Inferior parietal cortex (tissue), 1 donor: ENCODE results near the gene C10orf90.

Source experiments
- DNase-seq: peaks from one replicate; pipeline ENCODE4 v3.0.0-alpha.2; 2016; ENCODE audit errors: extremely low spot score

Gene C10orf90

DNA sequence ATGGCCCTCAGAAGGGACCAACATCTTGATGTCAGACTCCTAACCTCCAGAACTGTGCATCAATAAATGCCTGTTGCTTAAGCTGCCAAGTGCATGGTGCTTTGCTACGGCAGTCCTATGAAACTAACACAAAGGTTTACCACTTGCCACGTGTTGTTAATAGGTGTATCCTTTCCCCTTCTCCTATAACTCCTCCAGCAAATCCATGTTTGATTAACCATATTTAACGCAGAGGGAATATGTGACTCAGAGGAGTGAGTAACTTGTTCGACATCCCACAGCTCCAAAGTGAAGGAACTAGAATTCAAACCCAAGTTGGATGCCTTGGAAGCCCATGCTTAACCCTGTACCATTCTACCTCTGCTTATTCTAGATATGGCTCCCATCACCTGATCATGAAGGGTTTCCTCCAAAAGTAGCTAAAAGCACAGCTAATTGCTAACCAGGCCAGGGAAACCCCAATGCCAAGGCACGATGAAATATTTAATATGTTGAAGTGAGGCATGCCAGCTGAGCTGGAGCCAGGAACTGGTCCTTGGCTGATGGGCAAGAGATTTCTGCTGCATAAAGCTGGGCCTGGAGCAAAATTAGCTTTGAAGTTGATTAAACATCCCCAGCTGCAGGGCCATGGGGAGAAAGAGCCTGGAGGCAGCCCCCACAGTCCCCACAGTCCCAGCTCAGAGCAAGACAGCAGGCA, 131.9 kb downstream of the C10orf90 start:
- no peak for DNase-seq

DNA sequence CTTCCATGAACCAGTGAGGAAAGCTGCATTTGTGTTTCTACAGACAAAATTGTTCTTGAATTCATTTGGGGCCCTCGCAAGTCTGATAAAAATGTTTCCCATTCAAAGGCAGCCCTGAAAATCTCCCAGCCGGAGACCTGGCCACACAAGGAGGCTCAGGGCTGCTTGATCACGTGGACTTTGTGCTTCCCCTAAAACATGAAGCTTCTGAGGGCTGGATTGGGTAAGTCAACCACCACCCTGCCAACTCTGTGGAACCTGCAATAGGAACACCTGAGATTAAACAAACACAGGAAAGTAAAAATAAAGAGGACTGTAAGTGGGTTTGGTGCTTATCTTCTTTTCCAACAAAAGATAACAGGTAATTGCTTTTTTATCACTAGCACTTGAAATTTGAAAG, 133.8 kb downstream of the C10orf90 start:
- no peak for DNase-seq

DNA sequence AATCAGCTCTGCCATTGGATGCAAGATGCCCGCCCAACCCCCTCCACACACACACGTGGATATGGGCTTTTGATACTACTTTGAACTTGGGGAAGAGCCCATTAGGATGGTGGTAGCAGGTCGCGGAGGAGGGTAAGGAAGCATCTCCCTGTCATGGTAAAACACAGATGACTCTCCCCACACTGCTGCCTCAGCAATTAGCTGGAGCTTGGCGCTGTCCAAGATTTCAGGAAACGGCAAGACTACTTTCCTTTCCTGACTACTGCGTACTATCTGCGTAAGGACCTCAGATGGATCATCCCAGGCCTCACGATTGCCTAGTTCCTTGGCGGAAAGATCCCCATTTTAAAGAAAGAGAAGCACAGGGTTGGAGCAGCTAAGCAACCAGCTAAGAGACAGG, 134.3 kb downstream of the C10orf90 start:
- DNase-seq, result no peak

DNA sequence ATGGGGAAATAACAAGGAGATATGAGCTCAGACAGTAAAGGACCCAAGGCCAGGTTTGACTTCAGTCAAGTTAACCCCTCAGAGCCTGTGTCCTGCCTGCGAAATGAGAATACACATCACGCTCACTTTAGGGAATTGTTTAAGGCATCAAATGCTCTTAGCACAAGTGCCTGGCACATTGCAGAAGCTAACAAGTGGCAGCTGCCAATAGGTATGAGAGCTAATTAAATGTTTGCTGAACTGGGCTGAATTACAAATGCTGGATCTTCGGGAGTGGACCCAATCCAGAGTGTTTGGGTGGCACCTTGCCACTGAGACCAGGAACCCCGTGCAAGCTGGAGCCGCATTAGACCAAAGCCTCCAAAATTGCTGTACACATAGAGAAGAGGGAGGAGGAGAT, 136.8 kb downstream of the C10orf90 start:
- no peak for DNase-seq

DNA sequence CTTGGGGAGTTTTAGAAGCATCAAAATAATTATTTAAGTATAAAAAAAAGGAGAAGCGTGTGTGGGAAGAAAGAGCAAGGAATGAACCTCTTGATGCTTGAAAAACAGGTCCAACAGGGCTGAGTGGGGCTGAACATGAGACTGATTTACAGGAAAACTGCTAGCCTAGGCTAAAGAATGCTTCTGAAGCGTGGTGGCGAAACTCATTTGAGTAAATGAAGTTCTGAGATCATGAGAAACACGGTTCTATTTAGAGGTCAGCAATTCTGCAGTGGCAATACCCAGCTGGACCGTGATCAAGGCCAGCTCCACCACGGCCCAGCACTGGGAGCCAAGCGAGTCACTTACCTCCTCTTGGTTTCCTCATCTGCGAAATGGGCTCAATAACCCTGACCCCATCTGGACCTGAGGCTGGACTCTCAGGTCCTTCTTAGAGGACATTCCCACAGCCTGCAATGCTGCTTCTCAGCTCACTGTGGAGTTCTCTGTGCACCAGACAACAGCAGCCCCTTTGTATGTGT, 142.1 kb downstream of the C10orf90 start:
- DNase-seq, result no peak

DNA sequence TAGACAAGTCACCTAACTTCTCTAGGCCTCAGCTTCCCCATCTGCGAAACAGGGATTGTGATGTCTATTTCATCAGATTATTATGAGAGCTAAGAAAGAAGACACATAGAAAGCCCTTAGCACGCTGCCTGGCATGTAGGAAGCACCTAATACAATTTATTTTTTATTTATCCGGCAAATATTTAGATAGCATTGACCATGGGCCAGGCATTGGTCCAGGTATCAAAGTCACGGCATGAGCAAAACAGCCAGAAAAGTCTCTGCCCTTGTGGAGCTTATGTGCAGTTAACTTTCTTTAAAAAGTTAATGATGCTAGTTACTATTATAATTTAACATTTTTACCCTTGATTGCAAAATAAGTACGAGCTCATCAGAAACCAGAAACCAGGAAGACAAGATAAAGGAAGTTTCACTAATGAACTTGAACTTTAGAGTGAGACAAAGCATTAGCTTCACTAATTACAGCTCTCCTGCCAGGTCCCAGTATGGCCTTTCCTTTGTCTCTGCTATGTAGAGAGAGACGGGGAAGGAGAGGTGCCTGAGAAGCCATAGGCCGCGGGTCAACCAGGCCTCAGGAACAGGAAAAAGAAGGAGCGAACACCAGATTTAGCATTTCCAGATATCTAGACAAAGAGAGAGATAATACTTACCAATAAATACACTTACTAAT, 142.7 kb downstream of the C10orf90 start:
- DNase-seq, result no peak

DNA sequence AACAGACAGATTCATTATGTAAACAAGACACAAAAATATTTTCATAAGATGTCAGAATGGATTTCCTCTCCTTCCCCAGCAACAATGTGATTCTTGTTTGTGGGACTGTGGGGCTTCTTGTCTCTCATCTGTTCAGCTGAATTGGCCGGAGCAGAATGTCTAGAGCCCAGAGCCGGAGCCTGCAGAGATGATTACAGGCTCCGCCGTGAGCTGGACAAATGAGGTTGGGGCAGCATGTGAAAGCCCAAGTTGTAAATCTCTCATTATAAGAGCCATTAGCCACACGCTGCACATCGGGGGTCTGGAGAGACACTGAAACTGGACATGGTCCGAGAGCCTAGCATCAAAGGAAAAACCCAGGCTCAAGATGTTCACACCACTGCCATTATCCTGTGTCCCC, 145.2 kb downstream of the C10orf90 start:
- DNase-seq, result peak; percentile 38

DNA sequence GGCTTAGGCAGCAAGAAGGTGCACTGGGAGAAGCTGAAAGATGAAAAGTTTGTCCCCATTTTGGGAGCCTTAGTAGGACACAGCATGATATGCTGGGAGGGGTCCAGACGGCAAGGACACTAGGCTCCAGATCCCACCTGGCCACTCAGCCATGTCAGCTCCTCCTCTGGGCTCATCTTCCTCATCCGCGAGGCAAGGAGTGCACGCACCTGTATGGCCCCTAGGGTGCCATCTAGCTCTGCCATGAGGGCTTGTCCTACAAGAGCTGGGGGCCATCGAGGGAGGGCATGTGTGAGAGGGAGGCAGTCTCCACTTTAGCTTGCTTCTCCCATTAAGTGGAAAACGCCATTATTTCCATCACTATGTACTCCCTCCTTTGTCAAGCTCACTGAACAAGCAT, 146.0 kb downstream of the C10orf90 start:
- DNase-seq, result no peak

DNA sequence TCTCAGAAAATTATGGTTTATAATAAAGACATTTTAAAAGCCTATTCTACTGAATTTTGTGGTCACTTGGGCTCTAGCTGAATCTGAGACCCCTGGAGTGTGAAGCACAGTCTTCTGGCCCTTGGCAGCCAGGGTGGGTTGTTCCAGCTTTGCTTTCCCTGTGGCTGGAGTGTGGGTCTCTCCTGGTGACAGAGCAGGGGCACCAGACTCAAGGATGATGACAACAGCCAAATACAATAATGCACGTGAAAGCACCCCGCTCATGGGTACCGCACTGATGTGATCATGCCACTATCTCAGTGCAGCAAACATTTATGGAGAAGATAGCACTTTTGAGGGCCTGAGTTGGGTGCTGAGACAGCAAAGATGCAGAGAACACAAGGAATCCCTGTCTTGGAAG, 147.4 kb downstream of the C10orf90 start:
- no peak for DNase-seq

DNA sequence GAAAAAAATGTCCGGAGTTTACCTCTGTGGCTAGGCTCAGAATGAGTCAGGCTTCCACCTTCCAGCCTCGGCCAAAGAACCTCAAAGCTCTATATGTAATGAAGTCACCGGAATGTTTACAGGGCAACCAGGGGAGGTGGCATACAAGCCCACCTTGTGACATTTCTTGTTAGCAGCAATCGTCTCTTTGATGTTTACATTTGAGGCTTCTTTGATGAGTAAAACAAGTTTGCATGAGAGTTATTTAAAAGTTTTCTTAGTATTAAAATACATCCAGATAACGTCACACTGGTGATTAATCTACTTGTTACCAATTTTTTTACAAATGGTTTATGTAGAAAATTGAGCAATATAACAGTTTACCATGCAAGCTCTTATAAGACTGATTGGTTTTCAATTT, 149.1 kb downstream of the C10orf90 start:
- DNase-seq, result no peak

DNA sequence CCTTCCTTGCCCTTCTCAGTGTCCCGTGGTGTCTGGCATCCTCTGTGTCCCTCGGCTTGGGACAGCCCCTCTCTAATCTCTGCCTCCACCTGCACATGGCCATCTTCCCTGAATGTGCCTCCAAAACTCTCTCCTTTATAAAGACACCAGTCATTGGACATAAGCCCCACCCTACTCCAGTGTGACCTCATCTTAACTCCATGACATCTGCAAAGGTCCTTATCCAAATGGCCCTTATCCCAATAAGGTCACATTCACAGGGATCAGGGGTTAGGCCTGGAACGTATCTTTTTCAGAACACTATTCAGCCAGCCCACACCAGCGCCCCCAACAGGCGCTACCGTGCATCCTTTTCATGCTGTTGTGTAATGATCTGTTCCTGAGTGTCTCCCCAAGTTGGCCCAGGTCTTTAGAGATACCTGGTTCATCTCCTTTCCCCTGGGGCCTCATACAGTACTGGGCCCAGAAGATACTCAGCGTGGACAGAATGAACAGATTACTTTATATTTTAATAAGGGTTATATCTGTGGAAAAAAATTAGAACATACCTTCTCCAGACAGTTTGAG, 149.7 kb downstream of the C10orf90 start:
- no peak for DNase-seq

DNA sequence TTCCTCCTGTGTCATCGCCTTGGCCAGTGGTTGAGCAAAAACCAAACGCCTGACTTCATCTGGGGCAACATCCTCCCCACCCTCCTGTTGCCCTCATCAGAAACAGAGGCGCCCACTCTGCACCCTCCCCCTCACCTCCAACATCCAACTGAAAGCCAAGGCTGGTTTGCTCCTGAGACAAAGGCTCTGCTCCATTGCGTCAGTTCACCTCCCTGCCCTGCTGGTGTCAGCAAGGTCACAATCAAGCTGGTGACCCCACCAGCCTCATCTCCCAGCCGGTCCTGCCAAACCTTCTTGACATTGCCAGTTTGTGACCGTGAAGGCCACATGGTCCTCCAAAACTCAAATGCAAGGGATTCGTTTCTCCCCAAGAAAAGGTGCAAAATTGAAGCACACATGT, 150.5 kb downstream of the C10orf90 start:
- no peak for DNase-seq

DNA sequence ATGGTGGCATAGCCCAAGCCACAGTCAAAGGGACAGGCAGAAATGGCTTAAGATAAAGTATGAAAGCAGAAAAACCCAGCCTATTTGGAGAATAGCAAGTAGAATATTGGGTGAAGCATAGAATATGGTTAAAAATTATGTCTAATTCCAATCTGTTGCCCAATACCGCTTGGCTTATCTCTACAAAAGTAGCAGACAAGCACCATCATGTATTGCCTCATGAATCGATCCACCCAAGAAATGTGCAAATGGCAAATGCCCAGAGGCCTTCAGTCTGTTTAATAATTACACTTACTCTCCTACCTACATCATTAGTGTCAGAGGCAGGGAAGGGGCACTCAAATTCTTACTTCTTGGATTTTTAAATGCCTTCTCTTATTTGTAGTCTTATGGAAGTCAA, 151.3 kb downstream of the C10orf90 start:
- DNase-seq, result no peak

DNA sequence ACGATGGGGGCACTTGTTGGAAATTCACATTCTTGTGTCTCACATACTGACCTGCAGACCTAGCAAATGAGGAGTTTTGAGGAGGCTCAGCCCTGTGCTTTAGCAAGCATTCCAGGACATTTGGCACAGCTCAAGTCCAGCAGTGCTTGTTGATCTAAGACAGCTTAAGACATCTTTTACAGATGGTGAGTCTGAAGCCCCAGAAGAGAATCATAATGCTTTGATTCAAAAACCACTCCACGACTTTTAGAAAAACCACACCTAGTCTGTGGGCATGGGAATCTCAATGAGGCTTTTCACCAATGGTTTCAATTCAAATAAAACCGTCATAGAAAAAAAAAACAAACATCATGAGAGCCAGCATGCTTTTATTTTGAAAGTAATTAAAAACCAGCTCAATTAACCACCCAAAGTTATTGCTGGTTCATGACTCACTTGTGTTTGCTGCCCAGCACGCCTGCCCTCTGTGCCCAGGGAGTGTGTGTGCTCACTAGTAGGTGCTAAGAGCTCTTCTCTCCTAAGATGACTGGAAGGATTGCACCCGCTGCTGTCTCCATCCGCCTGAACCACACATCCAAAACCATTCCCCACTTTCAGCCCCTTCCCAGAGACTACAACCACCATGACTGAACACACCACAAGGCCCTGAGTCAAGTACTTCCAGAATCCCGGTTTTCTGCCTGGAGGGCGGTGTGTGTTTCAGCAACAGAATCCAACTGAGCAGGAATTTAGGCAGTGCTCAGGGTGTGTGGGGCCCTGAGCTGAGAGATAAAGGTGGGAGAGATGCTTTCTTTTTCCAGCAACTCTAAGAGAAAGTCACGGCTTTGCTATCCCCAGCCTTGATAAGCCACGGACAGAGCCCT, 152.0 kb downstream of the C10orf90 start:
- no peak for DNase-seq

DNA sequence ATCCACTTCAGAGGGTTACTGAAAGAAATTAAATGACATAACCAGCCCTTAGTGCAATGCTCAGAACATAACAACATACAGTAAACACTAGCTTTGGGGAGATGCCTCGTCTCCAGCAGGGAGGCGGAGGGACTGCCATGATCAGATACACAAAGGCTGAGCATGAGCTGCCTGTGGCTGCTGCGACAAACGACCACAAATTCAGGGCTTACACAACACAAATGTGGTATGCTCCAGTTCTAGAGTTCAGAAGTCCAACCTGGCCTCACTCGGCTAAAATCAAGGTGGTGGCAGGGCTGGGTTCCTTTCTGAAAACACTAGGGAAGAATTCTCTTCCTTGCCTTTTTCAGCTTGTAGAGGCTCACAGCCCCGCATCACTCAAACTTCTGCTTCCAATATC, 154.0 kb downstream of the C10orf90 start:
- DNase-seq, result no peak

DNA sequence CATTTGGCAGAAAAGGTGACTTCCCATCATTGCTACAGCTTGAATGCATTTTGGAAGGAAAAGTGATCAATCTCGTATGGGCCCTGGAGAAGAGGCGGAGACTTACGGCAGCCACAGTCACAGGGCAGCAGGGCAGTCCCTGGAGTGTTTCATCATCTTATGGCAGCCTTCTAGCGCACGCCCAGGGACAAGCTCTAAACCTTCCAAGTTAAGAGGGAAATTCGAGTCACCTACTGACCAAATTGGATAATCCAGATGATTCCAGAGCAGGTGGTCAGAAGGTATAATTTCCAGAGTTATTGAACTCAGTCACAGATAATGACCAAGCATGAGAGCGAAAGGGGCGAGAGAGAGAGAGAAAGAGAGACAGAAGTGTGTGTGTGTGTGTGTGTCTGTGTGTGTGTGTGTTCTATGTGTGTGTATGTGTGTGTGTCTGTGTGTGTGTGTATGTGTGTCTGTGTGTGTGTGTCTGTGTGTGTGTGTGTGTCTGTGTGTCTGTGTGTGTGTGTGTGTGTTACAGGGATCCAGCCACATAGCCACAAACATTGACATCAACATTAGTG, 158.5 kb downstream of the C10orf90 start:
- no peak for DNase-seq

DNA sequence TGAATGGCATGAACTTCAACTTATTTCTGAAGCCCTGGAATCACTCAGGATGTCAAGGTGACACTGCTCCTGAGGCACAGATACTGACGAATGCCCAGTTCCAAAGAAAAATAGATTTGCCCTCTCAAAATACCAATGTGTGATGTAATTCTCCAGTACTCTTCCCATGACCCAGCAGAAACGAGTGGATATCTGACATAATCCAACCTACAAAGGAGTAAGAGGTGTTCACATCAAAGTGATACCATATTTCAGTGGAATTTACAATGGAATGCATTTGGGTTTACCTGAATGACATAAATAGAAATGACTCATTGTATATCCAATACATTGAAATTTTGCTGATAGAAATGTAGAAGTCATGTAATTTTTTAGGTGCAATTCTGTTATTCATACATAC, 161.3 kb downstream of the C10orf90 start:
- no peak for DNase-seq

DNA sequence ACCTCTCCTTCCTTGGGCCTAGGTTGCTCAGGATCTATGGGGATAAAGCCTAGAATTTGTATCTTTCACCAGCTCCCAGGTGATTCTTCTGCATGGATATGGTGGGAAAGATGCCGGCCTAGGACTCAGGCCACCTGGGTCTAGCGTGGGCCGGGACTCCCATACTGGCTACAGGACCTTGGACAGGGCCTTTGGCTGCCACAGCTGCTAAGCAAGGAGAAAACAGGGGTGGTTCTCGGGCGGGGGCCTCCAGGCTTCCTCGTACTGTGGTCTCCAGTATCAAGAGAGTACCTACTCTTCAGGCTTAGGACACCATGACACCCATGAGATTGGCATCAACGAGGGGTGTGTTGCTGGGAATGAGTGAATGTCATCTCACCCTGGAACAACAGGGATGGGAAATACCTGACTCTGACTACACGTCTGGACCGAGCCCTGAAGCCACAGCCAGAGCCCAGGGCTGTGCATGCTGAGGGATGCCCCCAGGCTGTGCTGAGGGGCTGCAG, 161.9 kb downstream of the C10orf90 start:
- no peak for DNase-seq

DNA sequence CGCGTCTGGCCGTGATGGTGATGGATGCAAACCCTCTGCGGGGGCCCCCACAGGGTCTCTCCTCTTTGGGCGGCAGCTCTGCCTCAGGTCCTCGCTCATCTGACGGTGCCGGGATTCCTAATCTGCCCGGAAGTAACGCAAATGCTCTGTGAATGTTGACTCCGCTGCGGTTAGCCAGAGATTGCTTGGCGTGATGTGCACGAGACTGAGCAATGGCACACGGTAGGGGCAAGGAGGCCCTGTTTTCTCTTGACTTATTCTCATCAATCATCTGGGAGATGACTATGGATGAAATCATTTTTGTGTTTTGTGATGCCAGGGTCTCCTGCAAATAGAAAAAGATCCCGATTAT, 165.8 kb downstream of the C10orf90 start:
- no peak for DNase-seq

DNA sequence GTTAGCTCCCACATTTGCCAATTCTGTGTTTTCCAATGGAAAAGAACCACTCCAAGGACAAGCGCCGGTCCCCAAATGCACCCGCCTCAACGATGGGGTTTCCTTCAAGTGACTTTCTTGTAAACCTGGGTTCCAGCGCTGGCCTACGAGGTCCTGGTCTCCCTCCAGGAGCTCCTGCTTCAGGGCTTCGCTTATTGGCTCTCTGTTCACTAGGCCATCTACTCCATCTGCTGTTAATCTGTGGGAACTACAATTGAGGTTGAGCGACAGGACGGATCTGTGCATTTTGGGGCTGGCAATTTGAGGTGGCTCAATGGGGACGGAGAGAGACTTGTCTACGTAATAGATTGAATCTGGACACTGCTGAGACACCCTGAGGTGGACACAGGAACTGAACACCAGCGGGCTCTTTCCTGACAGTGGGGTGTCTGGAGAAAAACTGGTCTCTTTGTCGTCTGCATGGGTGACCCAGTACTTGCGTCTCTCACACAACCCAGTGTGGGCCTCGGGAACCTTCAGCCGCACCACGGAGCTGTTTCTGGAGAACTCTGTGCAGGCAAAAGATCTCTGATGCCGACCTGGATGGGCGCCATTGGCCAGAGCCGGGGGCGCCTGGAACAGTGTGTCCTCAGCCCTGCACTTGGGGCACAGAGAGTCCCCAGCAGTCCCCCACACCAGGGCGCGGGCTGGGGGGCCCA, 166.3 kb downstream of the C10orf90 start:
- DNase-seq, result peak; percentile 74

DNA sequence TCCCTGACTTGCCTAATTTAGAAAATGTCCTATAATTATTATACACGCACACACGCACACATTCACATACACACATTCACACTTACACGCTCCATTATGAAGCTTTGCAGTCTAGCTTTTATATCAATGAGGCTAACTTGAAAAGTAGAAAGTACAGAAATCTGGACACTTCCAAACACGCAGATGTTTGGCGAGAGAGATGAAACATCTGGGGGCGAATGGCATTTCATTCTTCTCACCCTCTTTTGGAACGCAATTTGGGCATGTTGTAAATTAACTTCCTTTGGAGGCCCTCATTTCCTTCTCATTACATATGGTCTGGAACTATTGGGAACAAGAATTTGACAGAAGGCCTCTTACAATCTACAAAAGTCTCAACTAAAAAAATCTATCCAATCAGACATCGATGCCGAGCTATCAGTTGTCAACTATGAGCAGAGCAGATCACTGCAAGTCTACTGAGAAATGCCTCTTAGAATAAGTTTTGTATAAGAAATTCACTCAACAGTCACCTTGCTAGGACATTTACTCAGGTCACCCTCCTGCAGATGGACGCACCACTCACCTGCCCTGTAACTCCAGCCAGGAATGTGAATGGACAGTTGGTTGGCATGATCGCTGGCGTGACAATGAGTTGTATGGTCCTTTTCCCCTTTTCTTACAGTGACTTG, 167.0 kb downstream of the C10orf90 start:
- DNase-seq, result no peak
